Measurements from ENCODE around the gene SPARC. TPM values are rescaled to one million over a fixed set of nuclear protein-coding genes. Genes with fewer than 3 reads are reported as not detected.

SPARC gene
- total RNA-seq, 1 donor from 2014 or later: 483 TPM

- DNase-seq (ENCODE audit: low spot score): no peak
Observed at GRCh38 chr5:151624476-151624875, 62.2 kb downstream of the SPARC start.

- DNase-seq (ENCODE audit: low spot score): no peak
Observed at GRCh38 chr5:151622367-151623088, 64.2 kb downstream of the SPARC start.

- no peak for DNase-seq (ENCODE audit: low spot score)
Observed at GRCh38 chr5:151620461-151620840, 66.3 kb downstream of the SPARC start.

- no peak for DNase-seq (ENCODE audit: low spot score)
Observed at GRCh38 chr5:151619812-151620460, 66.8 kb downstream of the SPARC start.

GRCh38 chr5:151618907-151619306 lies 67.8 kb downstream of the SPARC start:
- DNase-seq (ENCODE audit: low spot score): no peak

- DNase-seq (ENCODE audit: low spot score): no peak
Observed at GRCh38 chr5:151617841-151618710, 68.6 kb downstream of the SPARC start.

- DNase-seq (ENCODE audit: low spot score): no peak
Observed at GRCh38 chr5:151617383-151617840, 69.3 kb downstream of the SPARC start.

- peak; percentile 68 for DNase-seq (ENCODE audit: low spot score)
Observed at GRCh38 chr5:151615431-151615830, 71.3 kb downstream of the SPARC start.

- no peak for DNase-seq (ENCODE audit: low spot score)
Observed at GRCh38 chr5:151614565-151614964, 72.2 kb downstream of the SPARC start.

- DNase-seq (ENCODE audit: low spot score): no peak
Observed at GRCh38 chr5:151612689-151613427, 73.9 kb downstream of the SPARC start.

GRCh38 chr5:151611127-151611775 lies 75.5 kb downstream of the SPARC start:
- no peak for DNase-seq (ENCODE audit: low spot score)

Other genes with a start within 250 kb of the SPARC start
- 14.4 TPM for gene SLC36A1, start 239.3 kb downstream of the SPARC start, total RNA-seq
- gene FAT2, start 95.6 kb downstream of the SPARC start, total RNA-seq: 65.1 TPM
- gene ATOX1, start 71.7 kb upstream of the SPARC start, total RNA-seq: 88.6 TPM
- 209 TPM for gene G3BP1, start 85.0 kb upstream of the SPARC start, total RNA-seq
- gene GLRA1, start 237.9 kb upstream of the SPARC start, total RNA-seq: not detected

Data from ureter (tissue), 1 donor.